Mammary epithelial cell (primary cell): ENCODE results near the gene IFT122.

Source experiments
- CTCF ChIP-seq, 2 donors: IDR thresholded peaks in 1 of 2; conservative IDR thresholded peaks in 1 of 2; 2 replicates each; pipeline ENCODE4 v1.5.1; 2011 to 2012; ENCODE audit warnings: inconsistent platforms in 2 of 2, low read length in 2 of 2, mild to moderate bottlenecking in 2 of 2, control low read depth in 1 of 2, low read depth in 1 of 2; ENCODE audit not compliant: insufficient read depth in 1 of 2; ENCODE audit errors: extremely low read depth in 1 of 2
- EZH2 ChIP-seq: IDR thresholded peaks from 2 replicates; pipeline ENCODE4 v1.6.1; 2012; ENCODE audit warnings: low read length, inconsistent platforms, borderline replicate concordance

DNA sequence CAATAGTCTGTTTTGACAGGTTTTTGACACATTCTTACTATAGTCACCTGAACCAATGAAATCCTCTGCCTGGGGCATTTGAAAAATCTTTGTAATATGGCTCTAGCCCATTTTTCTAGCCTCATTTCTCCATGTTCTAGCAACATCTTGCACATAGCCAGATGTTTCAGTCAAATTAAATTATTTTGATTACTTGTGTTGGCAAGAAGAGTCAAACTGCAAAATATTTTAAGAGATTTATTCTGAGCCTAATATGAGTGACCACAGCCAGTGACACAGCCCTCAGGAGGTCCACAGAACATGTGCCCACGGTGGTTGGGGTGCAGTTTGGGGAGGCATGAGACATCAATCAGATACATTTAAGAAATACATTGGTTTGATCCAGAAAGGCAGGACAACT, 6.9 kb downstream of the IFT122 start:
- TF ChIP-seq CTCF (conservative IDR thresholded peaks at IDR 0.05 in 1 of 2, IDR thresholded peaks at IDR 0.05 in 1 of 2; ENCODE audit: extremely low read depth in 1 of 2, insufficient read depth in 1 of 2, low read depth in 1 of 2, low read length in 2 of 2), result no peak
- no peak for TF ChIP-seq EZH2
